Stimulated activated CD8-positive, alpha-beta memory T cell treated with anti-CD3 and anti-CD28 coated beads, Interleukin-4, amount 100 ng/mL, for 24 hours (primary cell): ENCODE measurements around the gene RAC3.
A peak's percentile ranks its signal among the peaks of the same experiment; 100 is the strongest.

Source experiments
- DNase-seq: peaks from one replicate; pipeline ENCODE4 v3.0.0-alpha.2; 2020; ENCODE audit warnings: low read depth

The RAC3 gene

GRCh38 chr17:82012640-82013295 is 18.7 kb upstream of the RAC3 start:
- DNase-seq, result no peak

- no peak for DNase-seq
Observed at GRCh38 chr17:82013341-82013740, 18.1 kb upstream of the RAC3 start.

- DNase-seq, result no peak
Observed at GRCh38 chr17:82013772-82014321, 17.6 kb upstream of the RAC3 start.

- DNase-seq, result no peak
Observed at GRCh38 chr17:82014432-82014831, 17.0 kb upstream of the RAC3 start.

GRCh38 chr17:82014971-82015310 is 16.5 kb upstream of the RAC3 start:
- DNase-seq, result no peak

GRCh38 chr17:82015311-82015971 is 16.0 kb upstream of the RAC3 start:
- no peak for DNase-seq

- no peak for DNase-seq
Observed at GRCh38 chr17:82016061-82016874, 15.2 kb upstream of the RAC3 start.

GRCh38 chr17:82016875-82017459 is 14.5 kb upstream of the RAC3 start:
- no peak for DNase-seq

- no peak for DNase-seq
Observed at GRCh38 chr17:82017612-82018151, 13.8 kb upstream of the RAC3 start.

GRCh38 chr17:82018152-82018988 is 13.1 kb upstream of the RAC3 start:
- DNase-seq, result no peak

- DNase-seq, result no peak
Observed at GRCh38 chr17:82018989-82019689, 12.3 kb upstream of the RAC3 start.

GRCh38 chr17:82019690-82020571 is 11.5 kb upstream of the RAC3 start:
- DNase-seq, result peak; percentile 58

- DNase-seq, result no peak
Observed at GRCh38 chr17:82020572-82021106, 10.8 kb upstream of the RAC3 start.

GRCh38 chr17:82021107-82021899 is 10.2 kb upstream of the RAC3 start:
- DNase-seq, result no peak

- DNase-seq, result no peak
Observed at GRCh38 chr17:82021900-82022309, 9.6 kb upstream of the RAC3 start.

- no peak for DNase-seq
Observed at GRCh38 chr17:82022310-82022980, 9.0 kb upstream of the RAC3 start, which contains the start of gene CENPX. CENPX (minus strand) TSS chr17:82022878; CDS start chr17:82022861, 17 bp downstream.

GRCh38 chr17:82022981-82023446 is 8.5 kb upstream of the RAC3 start, which contains the start of gene LRRC45:
LRRC45 (plus strand) TSS chr17:82023305; CDS start chr17:82023644, 339 bp downstream.
- peak; percentile 100 for DNase-seq
